Activated CD4-positive, alpha-beta T cell treated with anti-CD3 and anti-CD28 coated beads, Interleukin-2, amount 10 ng/mL, durations not matched to agents 24 days and 14 days (primary cell): ENCODE results near the gene PHF1. TPM values are rescaled to one million over a fixed set of nuclear protein-coding genes. Genes with fewer than 3 reads are reported as not detected.

ENCODE experiments used
- DNase-seq: peaks from one replicate; pipeline ENCODE4 v3.0.0; 2022
- H3K27ac Mint-ChIP-seq: one replicate; pipeline ENCODE4 v1.8.0; 2022; ENCODE audit warnings: mild to moderate bottlenecking, mixed read lengths
- H3K27me3 Mint-ChIP-seq: one replicate; pipeline ENCODE4 v1.8.0; 2022; ENCODE audit warnings: mixed read lengths
- H3K36me3 Mint-ChIP-seq: one replicate; pipeline ENCODE4 v1.8.0; 2022; ENCODE audit warnings: low read depth, mild to moderate bottlenecking, mixed read lengths
- H3K4me1 Mint-ChIP-seq: one replicate; pipeline ENCODE4 v1.8.0; 2021; ENCODE audit warnings: mixed read lengths
- H3K4me3 Mint-ChIP-seq: one replicate; pipeline ENCODE4 v1.8.0; 2022; ENCODE audit warnings: mild to moderate bottlenecking, moderate library complexity, mixed read lengths
- H3K9me3 Mint-ChIP-seq: one replicate; pipeline ENCODE4 v1.8.0; 2021; ENCODE audit warnings: mixed read lengths
- intact Hi-C: fragments of 100-400 bp; cut with micrococcal nuclease; formaldehyde crosslinking; loops from one replicate; pipeline ENCODE4 v1.15.1; 2023
- total RNA-seq: library from RNA; stranded (reverse); gene quantifications from 2 replicates; pipeline ENCODE4 v1.2.3, GENCODE V29; 2022

PHF1 gene
- total RNA-seq, 1 donor from 2014 or later, result 33.6 TPM

DNA sequence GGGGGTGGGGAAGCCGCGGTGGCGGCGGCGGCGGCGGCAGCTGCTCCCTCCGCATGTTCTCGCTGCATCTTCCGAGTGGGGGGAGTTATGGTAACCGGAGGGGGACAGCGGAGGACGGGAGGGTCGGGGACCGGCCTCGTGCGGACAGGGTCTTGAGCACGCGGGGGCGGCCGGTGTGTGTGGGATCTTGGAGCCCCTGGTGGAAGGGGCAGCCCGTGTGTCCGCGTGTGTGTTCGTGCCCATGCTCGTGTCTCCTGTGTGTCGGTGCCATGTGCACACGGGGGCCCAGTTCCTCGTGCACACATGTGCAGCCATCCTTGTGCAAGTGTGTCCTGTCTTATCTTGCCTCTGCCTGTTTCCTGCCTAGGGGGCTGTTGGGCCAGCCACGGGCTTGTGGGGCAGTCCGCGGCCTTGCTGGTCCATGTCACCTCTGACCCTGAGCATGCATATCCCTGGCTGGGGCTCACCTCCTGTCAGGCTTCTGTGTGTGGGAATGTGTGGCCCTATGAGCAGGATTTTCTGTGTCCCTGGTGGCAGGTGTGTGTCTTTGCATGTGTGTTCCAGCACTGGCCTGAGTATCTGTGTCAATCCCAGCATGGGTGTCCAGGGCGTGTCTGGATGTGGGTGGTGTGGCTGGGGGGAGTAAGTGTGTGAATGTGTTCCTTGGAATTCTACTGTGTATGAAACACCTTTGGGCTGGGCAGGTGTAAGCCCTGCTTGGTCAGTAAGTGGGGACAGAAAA, 17.6 kb downstream of the PHF1 start:
- H3K4me1 Mint-ChIP-seq, result peaks cover 77% of the 10 kb centered on the region
- peak; percentile 81 for DNase-seq

DNA sequence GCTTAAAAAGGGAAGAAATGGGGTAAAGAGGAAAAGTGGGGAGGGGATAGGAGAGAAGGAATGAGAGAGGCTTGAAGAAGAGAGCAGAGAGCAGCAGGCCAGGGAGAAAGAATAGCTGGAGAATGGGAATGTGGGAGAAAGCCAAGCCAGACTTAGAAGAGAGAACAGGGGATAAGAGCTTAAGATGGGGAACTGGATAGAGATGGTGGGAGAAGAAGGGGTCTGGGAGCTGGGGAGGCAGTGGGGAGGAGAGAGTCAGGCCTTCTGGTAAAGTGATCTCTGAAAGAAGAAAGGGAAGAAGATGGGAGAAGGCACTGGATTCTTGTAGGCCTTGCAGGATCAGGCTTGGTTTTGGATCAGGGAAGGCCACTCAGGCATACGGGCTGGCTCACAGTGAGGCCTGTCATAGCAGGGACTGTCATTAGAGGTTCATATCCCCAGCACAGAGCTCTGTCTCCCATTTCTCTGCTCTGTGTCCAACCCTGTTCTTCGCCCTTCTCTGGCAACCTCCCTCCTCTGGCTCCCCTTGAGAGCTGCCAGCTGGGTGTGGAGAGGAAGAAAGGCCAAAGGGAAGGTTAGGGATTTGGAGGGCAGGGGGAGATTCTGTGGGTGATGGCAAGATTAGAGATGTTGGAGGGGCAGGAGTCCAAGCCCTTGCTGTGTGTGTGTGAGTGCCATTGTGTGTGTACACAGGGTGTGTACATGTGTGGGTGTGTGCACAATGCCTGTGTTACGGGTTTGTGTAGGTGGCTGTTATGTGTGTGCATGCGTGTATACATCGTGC, 18.3 kb downstream of the PHF1 start:
- H3K4me1 Mint-ChIP-seq, result peaks cover 72% of the 10 kb centered on the region
- H3K4me3 Mint-ChIP-seq, result peak overlapping the region; percentile 90
- H3K27ac Mint-ChIP-seq, result peak overlapping the region; percentile 92
- peaks cover 29% of the 10 kb centered on the region for H3K36me3 Mint-ChIP-seq
- no peaks in the 10 kb centered on the region for H3K9me3 Mint-ChIP-seq
- peak; percentile 60 for DNase-seq
- intact Hi-C loops, result loop anchor here (5.0 kb wide), 1 partner anchor 132 kb away; the partner anchor contains the start of gene RGL2
- no peaks in the 10 kb centered on the region for H3K27me3 Mint-ChIP-seq

More for the DNA sequence above, 17.6 kb downstream of the PHF1 start:
- intact Hi-C loops, result loop anchor here (5.0 kb wide), 1 partner anchor 131 kb away; the partner anchor contains the start of gene RGL2
- H3K27ac Mint-ChIP-seq, result peak overlapping the region; percentile 92
- H3K4me3 Mint-ChIP-seq, result peak overlapping the region; percentile 90
- H3K36me3 Mint-ChIP-seq, result peaks cover 32% of the 10 kb centered on the region
- no peaks in the 10 kb centered on the region for H3K27me3 Mint-ChIP-seq
- H3K9me3 Mint-ChIP-seq, result no peaks in the 10 kb centered on the region

DNA sequence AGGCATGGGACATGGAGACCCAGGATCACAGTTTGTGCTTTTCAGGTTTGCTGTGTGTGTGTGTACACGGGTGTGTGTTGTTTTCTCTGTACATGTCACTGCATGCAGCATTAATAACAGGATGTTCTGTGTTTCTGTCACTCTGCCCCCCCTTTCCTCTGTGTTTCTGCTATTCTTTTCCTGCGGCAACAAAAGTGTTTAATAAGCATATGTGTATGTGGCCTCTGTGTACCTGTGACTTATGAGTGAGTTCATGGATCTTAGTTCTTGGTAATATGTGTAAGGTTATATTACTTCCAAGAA, 18.9 kb downstream of the PHF1 start:
- intact Hi-C loops, result loop anchor here (1.0 to 5.0 kb wide), 2 partner anchors 25 to 132 kb away; partner anchors contain the start of genes RGL2 and ZBTB9
- Mint-ChIP-seq H3K36me3 (peaks cover 25% of the 10 kb centered on the region), H3K27ac (peak overlapping the region; percentile 92), H3K4me3 (peak overlapping the region; percentile 90), H3K27me3 (no peaks in the 10 kb centered on the region), H3K4me1 (peaks cover 67% of the 10 kb centered on the region), H3K9me3 (no peaks in the 10 kb centered on the region)
- peak; percentile 74 for DNase-seq

DNA sequence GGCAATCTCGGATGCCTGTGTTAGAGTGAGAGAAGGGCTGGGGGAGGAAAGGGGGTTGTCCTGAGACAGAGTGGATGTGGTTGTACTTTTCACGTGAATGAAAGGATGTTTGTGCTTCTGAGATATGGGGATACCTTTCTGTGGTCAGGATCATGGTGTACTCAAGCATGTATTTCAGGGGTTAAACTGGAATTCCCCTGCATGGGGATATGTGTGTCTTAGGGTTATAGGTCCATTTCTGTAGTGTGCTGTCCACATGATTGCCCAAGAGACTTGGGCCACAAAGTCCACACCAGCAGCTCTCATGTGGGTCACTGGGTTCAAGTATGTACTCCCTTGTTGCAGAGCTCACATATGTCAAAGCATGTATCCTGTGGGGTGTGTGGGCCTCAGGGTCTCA, 19.5 kb downstream of the PHF1 start:
- DNase-seq, result peak; percentile 74
- no peaks in the 10 kb centered on the region for H3K9me3 Mint-ChIP-seq
- H3K27ac Mint-ChIP-seq, result peak overlapping the region; percentile 74
- peaks cover 23% of the 10 kb centered on the region for H3K36me3 Mint-ChIP-seq
- peaks cover 61% of the 10 kb centered on the region for H3K4me1 Mint-ChIP-seq
- H3K4me3 Mint-ChIP-seq, result peak overlapping the region; percentile 90
- intact Hi-C loops, result loop anchor here (1.0 kb wide), 1 partner anchor 24 kb away; the partner anchor contains the start of gene ZBTB9
- H3K27me3 Mint-ChIP-seq, result no peaks in the 10 kb centered on the region

DNA sequence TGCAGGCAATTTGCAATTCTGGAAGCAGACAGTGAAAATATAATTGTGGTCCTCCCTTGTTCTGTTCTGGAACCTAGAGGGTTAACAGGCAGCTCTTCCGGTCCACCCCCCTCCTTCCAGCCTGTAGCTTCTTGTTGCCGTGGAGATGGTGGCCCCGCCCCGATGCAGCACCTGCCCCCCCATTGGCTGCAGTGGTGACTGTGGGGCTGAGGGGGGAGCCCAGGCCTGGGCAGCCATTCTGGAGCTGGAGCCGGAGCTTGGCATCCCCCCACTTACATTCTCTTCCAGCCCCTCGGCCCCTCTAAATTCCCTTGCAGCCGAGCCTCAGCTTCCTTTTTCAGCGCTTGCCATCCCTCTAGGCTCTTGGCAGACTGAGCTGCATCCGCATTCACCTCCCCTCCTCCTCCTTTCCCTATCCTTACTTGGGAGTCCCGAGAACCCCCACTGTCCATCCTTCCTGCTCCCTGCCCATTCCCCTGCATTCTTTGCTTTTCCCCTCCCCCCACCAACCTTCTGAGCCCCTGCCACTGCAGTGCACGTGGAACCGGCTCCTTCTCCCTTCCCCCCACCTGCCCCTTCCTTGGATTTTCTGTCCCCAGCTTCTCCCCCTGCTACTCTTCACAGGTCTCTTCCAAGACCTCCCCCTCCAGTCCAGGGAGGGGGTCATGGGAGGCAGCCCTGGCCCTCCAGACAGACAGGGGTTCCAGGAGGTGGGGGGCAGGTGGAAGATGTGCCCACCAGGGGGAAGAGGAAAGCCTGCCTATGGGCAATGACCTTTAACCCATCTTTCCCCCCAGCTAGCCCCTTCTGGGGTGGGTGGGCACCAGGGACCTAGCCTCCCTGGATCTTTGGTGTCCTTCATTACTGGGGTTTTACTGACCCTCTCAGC, 20.4 kb downstream of the PHF1 start:
- intact Hi-C loops, result loop anchor here (1.0 kb wide), 1 partner anchor 23 kb away; the partner anchor contains the start of gene ZBTB9
- peak; percentile 95 for DNase-seq
- Mint-ChIP-seq H3K9me3 (no peaks in the 10 kb centered on the region), H3K27ac (peak overlapping the region; percentile 74), H3K4me3 (peak overlapping the region; percentile 90), H3K36me3 (peaks cover 28% of the 10 kb centered on the region), H3K27me3 (no peaks in the 10 kb centered on the region), H3K4me1 (peaks cover 58% of the 10 kb centered on the region)

DNA sequence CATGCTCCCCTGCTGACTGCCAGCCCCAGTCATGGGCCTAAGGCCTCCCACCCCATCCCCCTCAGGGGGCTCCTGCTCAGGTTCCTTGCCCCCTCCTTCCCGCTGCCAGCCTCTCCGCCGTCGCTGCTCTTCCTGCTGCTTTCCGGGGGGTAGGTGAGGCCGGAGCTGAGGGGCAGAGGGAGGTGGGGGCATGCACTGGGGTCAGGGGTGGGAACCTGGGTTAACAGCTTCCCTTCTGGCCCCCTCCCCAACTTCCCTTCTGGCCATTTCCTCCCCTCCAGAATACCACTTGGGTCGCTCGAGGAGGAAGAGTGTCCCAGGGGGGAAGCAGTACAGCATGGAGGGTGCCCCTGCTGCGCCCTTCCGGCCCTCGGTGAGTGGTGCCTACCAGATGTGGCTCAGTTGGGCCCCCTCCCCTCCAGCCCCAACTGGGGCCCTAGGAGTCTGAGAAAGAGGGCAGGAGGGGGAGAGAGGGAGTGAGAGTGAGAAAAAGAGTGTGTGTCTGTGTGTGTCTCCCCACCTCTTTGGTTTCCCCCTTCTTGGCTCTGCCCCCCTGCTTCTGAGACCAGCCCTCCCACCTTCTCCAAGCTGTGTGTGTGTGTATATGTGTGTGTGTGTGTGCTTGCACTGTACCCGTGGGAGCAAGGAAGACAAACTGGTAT, 21.2 kb downstream of the PHF1 start:
- H3K36me3 Mint-ChIP-seq, result peaks cover 35% of the 10 kb centered on the region
- DNase-seq, result no peak
- no peak overlapping the region for H3K27ac Mint-ChIP-seq
- intact Hi-C loops, result no loop called here
- H3K9me3 Mint-ChIP-seq, result no peaks in the 10 kb centered on the region
- H3K4me1 Mint-ChIP-seq, result peaks cover 51% of the 10 kb centered on the region
- H3K27me3 Mint-ChIP-seq, result no peaks in the 10 kb centered on the region
- H3K4me3 Mint-ChIP-seq, result peak overlapping the region; percentile 37

DNA sequence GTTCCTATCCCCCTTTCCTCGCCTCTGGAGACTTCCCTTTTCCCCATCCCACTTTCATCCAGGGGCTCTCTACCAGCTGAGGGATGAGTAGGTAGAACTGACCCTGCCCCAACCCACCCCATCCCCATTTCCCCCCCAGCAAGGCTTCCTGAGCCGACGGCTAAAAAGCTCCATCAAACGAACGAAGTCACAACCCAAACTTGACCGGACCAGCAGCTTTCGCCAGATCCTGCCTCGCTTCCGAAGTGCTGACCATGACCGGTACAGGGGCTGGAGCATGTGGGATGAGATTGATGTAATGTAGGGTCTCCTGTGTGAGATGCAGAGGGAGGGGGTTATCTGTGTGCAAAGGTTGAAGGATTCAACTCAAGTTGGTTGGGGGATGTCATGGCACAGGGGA, 21.7 kb downstream of the PHF1 start:
- H3K36me3 Mint-ChIP-seq, result peaks cover 37% of the 10 kb centered on the region
- peaks cover 47% of the 10 kb centered on the region for H3K4me1 Mint-ChIP-seq
- H3K4me3 Mint-ChIP-seq, result peak overlapping the region; percentile 1
- intact Hi-C loops, result no loop called here
- no peak for DNase-seq
- no peaks in the 10 kb centered on the region for H3K27me3 Mint-ChIP-seq
- no peak overlapping the region for H3K27ac Mint-ChIP-seq
- no peaks in the 10 kb centered on the region for H3K9me3 Mint-ChIP-seq

DNA sequence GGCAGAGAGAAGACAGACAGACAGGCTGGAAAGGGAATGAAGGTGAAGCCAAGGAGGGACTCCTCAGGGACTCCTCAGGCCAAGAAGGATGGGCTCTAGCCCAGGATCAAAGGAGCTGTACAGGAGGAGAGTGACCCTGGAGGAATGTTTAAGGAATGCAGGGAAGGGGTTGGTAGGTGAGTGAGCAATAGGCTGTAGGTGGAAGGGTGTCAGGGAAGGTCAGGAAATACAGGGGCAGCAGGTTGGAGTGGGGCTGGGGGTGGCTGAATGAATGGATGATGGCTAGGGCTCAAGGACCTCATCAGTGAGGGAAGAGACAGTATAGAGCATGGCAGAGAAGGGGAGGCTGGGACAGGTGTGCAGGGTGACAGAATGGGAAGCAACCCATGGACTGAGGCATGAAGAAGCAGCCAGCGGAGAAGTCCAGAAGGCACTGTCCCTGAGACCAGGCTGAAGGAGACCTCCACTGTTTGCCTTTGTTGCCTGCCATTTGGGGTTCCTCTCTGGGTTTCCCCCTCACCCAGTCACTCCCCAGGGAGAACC, 22.3 kb downstream of the PHF1 start:
- H3K4me3 Mint-ChIP-seq, result peak overlapping the region; percentile 1
- intact Hi-C loops, result no loop called here

DNA sequence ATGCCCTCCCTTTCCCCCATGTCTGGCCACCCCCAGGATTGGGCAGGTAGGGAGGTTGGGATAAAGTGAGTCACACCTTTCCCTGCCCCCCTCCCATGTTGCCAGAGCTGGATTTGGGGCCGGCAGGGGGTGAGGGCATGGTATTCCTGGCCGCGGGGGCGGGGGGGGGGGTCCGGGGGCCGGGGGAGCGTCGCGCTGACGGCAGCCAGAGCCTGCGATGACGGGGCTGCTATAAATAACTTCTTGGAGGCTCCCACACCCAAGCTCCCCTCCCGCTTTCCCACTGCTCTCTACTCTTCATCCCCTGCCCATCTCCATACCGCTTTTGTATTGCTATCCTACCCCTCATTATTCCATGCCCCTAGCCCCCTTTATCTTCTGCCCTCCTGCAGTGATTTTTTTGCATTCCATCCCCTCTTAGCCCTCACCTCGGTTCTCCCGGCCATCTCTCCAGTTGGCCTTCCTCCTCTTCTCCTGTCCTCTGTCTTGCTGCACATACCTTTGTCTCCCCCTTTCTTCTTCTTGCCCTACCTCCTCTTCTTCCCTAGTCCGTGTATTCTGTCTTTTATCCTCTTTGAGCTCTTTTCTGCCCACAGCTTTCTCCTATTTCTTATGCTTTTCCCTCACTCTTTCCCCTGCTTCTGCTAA, 22.9 kb downstream of the PHF1 start:
- peak overlapping the region; percentile 22 for H3K27ac Mint-ChIP-seq
- H3K4me3 Mint-ChIP-seq, result no peak overlapping the region
- H3K9me3 Mint-ChIP-seq, result no peaks in the 10 kb centered on the region
- H3K4me1 Mint-ChIP-seq, result peaks cover 43% of the 10 kb centered on the region
- H3K36me3 Mint-ChIP-seq, result peaks cover 46% of the 10 kb centered on the region
- DNase-seq, result no peak
- H3K27me3 Mint-ChIP-seq, result no peaks in the 10 kb centered on the region
- intact Hi-C loops, result no loop called here

More for the DNA sequence above, 22.3 kb downstream of the PHF1 start:
- H3K27ac Mint-ChIP-seq, result peak overlapping the region; percentile 36
- no peaks in the 10 kb centered on the region for H3K9me3 Mint-ChIP-seq
- H3K27me3 Mint-ChIP-seq, result no peaks in the 10 kb centered on the region
- peaks cover 47% of the 10 kb centered on the region for H3K4me1 Mint-ChIP-seq
- H3K36me3 Mint-ChIP-seq, result peaks cover 40% of the 10 kb centered on the region
- DNase-seq, result no peak

DNA sequence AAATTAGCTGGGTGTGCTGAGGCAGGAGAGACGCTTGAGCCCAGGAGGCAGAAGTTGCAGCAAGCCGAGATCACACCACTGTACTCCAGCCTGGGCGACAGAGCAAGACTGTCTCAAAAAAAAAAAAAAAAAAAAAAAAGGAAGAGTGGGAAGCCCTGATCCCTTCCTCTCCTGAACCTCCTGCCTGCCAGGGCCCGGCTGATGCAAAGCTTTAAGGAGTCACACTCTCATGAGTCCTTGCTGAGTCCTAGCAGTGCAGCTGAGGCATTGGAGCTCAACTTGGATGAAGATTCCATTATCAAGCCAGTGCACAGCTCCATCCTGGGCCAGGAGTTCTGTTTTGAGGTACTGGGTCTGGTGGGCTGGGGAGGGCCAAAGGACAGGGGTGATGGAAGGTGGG, 24.1 kb downstream of the PHF1 start:
- Mint-ChIP-seq H3K27me3 (no peaks in the 10 kb centered on the region), H3K4me1 (peaks cover 33% of the 10 kb centered on the region), H3K27ac (no peak overlapping the region), H3K36me3 (peaks cover 54% of the 10 kb centered on the region), H3K4me3 (no peak overlapping the region), H3K9me3 (no peaks in the 10 kb centered on the region)
- intact Hi-C loops, result no loop called here
- DNase-seq, result no peak

DNA sequence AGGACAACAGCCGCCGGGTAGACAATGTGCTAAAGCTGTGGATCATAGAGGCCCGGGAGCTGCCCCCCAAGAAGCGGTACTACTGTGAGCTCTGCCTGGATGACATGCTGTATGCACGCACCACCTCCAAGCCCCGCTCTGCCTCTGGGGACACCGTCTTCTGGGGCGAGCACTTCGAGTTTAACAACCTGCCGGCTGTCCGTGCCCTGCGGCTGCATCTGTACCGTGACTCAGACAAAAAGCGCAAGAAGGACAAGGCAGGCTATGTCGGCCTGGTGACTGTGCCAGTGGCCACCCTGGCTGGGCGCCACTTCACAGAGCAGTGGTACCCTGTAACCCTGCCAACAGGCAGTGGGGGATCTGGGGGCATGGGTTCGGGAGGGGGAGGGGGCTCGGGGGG, 26.9 kb downstream of the PHF1 start:
- H3K9me3 Mint-ChIP-seq, result no peaks in the 10 kb centered on the region
- H3K27ac Mint-ChIP-seq, result no peak overlapping the region
- no peaks in the 10 kb centered on the region for H3K27me3 Mint-ChIP-seq
- no peak overlapping the region for H3K4me3 Mint-ChIP-seq
- peaks cover 64% of the 10 kb centered on the region for H3K36me3 Mint-ChIP-seq
- DNase-seq, result no peak
- intact Hi-C loops, result no loop called here
- H3K4me1 Mint-ChIP-seq, result peaks cover 12% of the 10 kb centered on the region

DNA sequence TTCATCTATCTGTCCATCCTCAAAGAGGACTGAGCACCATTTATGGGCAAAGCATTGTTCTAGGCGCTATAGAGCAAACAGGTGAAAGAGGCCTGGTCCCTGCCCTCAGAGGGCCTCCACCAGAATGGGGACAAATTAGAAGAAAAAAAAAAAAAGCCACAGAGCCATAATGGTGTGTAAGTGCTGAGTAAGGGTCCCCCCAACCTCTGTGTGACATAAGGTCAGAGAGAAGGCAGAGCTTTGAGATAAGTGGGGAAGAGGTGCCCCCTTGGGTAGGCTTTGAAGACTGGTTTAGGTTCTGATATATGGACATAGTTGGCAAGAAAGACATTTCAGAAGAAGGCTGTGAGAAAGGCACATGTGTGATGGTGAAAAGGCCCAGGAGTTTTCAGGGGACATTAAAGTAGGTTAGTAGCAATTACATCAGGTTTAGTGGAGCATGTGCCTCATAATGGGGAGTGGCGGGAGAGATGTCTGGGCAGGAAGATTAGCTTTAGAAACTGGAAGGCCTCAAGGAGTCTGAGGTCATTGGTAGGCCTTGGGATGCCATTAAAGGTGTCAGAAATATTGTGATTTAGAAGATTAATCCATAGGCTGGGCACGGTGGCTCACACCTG, 28.3 kb downstream of the PHF1 start:
- Mint-ChIP-seq H3K4me3 (no peak overlapping the region), H3K27me3 (no peaks in the 10 kb centered on the region), H3K9me3 (no peaks in the 10 kb centered on the region), H3K4me1 (peaks cover 5% of the 10 kb centered on the region), H3K27ac (no peak overlapping the region), H3K36me3 (peaks cover 60% of the 10 kb centered on the region)
- no peak for DNase-seq
- intact Hi-C loops, result no loop called here
